HepG2 (cell line): ENCODE results near the gene CTAGE9. TPM values are rescaled to one million over a fixed set of nuclear protein-coding genes. Genes with fewer than 3 reads are reported as not detected.
A peak's percentile ranks its signal among the peaks of the same experiment; 100 is the strongest.

Source experiments
- ATAC-seq: fragments of 200-7000 bp; cut with Tn5 transposase; 3 replicates; pipeline ENCODE4 v1.9.1; 2020; ENCODE audit warnings: mild to moderate bottlenecking, moderate library complexity
- BruUV-seq: library from RNA; stranded (reverse); fragments of 400-500 nt; replicated peaks from 2 replicates; lab custom pipeline; 2021; lab: Mats Ljungman, UMichigan
- CTCF ChIA-PET: fragments of 300-600 bp; formaldehyde crosslinking; extraction: SDS; loops from one replicate; lab custom pipeline; 2021; ENCODE audit warnings: low total read pairs, inconsistent platforms, low intra/inter-chr PET ratio; lab: Yijun Ruan, JAX
- POLR2A ChIA-PET: fragments of 350-600 bp; sonication (Branson Sonifier 250); formaldehyde crosslinking; loops from one replicate; lab custom pipeline; 2020; ENCODE audit warnings: antibody characterized with exemption, inconsistent platforms; lab: Yijun Ruan, JAX
- DNase-seq: peaks from one replicate; pipeline ENCODE4 v3.0.0-alpha.2; 2015; ENCODE audit warnings: low spot score
- FAIRE-seq: peaks from 3 replicates; lab custom pipeline; 2011; peaks lifted over from hg19 to GRCh38; lab: Jason Lieb, UNC
- H2AFZ ChIP-seq: one replicate; pipeline ENCODE4 v1.6.1; 2011; ENCODE audit warnings: low read length, inconsistent platforms
- H3K27ac ChIP-seq: fragments of 300-600 bp; 3 replicates; pipeline ENCODE4 v1.8.0; 2011; ENCODE audit warnings: mixed run types, mild to moderate bottlenecking, mixed read lengths, low read length, inconsistent platforms; ENCODE audit not compliant: insufficient read depth; ENCODE audit errors: extremely low read length
- H3K27me3 ChIP-seq, 2 experiments: fragments of 200-600 bp in 1 of 2; 2 replicates in 1 of 2; 3 replicates in 1 of 2; pipeline versions ENCODE4 v1.6.0 to v1.8.0; 2011; ENCODE audit warnings: low read length in 2 of 2, mild to moderate bottlenecking in 2 of 2, moderate library complexity in 2 of 2, inconsistent platforms in 1 of 2; ENCODE audit not compliant: insufficient read depth in 2 of 2, control insufficient read depth in 1 of 2
- H3K36me3 ChIP-seq, 2 experiments: fragments of 200-600 bp in 1 of 2; replicated peaks in 1 of 2; 2 replicates in 1 of 2; 3 replicates in 1 of 2; pipeline versions ENCODE4 v1.5.1 to v1.8.0; 2011; ENCODE audit warnings: low read length in 2 of 2, inconsistent platforms in 1 of 2; ENCODE audit not compliant: insufficient read depth in 2 of 2, control insufficient read depth in 1 of 2
- H3K4me1 ChIP-seq: 2 replicates; pipeline ENCODE4 v1.5.1; 2012; ENCODE audit warnings: low read length, inconsistent platforms; ENCODE audit not compliant: insufficient read depth
- H3K4me2 ChIP-seq: 2 replicates; pipeline ENCODE4 v1.6.0; 2011; ENCODE audit warnings: low read depth, low read length, inconsistent platforms
- H3K4me3 ChIP-seq, 3 experiments: fragments of 200-600 bp in 1 of 3; sonication (generic), shearing (Covaris generic) in 1 of 3; replicated peaks in 1 of 3; 2 replicates each; pipeline ENCODE4 v1.5.1; 2011 to 2016; ENCODE audit warnings: low read length in 3 of 3, inconsistent platforms in 2 of 3, low read depth in 2 of 3, mild to moderate bottlenecking in 2 of 3, control low read depth in 1 of 3, mixed read lengths in 1 of 3; ENCODE audit not compliant: insufficient read depth in 1 of 3
- H3K79me2 ChIP-seq: one replicate; pipeline ENCODE4 v1.6.1; 2011; ENCODE audit warnings: low read length, inconsistent platforms; ENCODE audit not compliant: insufficient read depth
- H3K9ac ChIP-seq: 2 replicates; pipeline ENCODE4 v1.6.0; 2011; ENCODE audit warnings: mild to moderate bottlenecking, low read depth, low read length, inconsistent platforms; ENCODE audit not compliant: insufficient read depth
- H3K9me3 ChIP-seq: 2 replicates; pipeline ENCODE4 v1.5.1; 2012; ENCODE audit warnings: mild to moderate bottlenecking, low read length
- H4K20me1 ChIP-seq: 2 replicates; pipeline ENCODE4 v1.6.0; 2011; ENCODE audit warnings: inconsistent platforms, mild to moderate bottlenecking, low read length, moderate library complexity; ENCODE audit not compliant: insufficient read depth
- DBP ChIP-seq: sonication (generic); formaldehyde crosslinking; IDR thresholded peaks from 2 replicates; pipeline ENCODE4 v1.4.0; 2020; ENCODE audit warnings: missing genetic modification reagents; ENCODE audit errors: not compliant biosample characterization
- EED ChIP-seq: sonication (generic); formaldehyde crosslinking; IDR thresholded peaks from 2 replicates; pipeline ENCODE4 v1.5.0; 2020; ENCODE audit warnings: mild to moderate bottlenecking, missing genetic modification reagents
- HMG20A ChIP-seq: IDR thresholded peaks from 2 replicates; pipeline ENCODE4 v1.6.1; 2016; ENCODE audit warnings: borderline replicate concordance
- KLF9 ChIP-seq: IDR thresholded peaks from 2 replicates; pipeline ENCODE4 v1.6.1; 2016; ENCODE audit warnings: low read depth
- PBX2 ChIP-seq: IDR thresholded peaks from 2 replicates; pipeline ENCODE4 v1.6.1; 2016; ENCODE audit warnings: control low read depth
- RELA ChIP-seq: sonication (generic); formaldehyde crosslinking; IDR thresholded peaks from 2 replicates; pipeline ENCODE4 v1.4.0; 2020; ENCODE audit warnings: missing genetic modification reagents
- TCF12 ChIP-seq, 2 experiments: fragments of 450-650 bp in 1 of 2; sonication (generic) in 1 of 2; formaldehyde crosslinking in 1 of 2; IDR thresholded peaks; 2 replicates each; pipeline versions ENCODE4 v1.6.1 to v1.8.0; 2017 to 2022; ENCODE audit warnings: antibody characterized with exemption in 1 of 2, mild to moderate bottlenecking in 1 of 2, missing genetic modification reagents in 1 of 2, moderate library complexity in 1 of 2
- XRCC5 ChIP-seq: fragments of 200-400 bp; formaldehyde crosslinking; optimal IDR thresholded peaks from 2 replicates; pipeline ENCODE3; 2017; ENCODE audit warnings: mild to moderate bottlenecking, low read length
- ZFP62 ChIP-seq: sonication (generic); formaldehyde crosslinking; IDR thresholded peaks from 2 replicates; pipeline ENCODE4 v1.4.0; 2020; ENCODE audit warnings: missing genetic modification reagents
- ZIK1 ChIP-seq: sonication (generic); formaldehyde crosslinking; IDR thresholded peaks from 2 replicates; pipeline ENCODE4 v1.5.0; 2020; ENCODE audit warnings: mild to moderate bottlenecking, low read depth, missing genetic modification reagents, borderline replicate concordance
- ZKSCAN5 ChIP-seq: sonication (generic); formaldehyde crosslinking; IDR thresholded peaks from 2 replicates; pipeline ENCODE4 v1.5.1; 2020; ENCODE audit warnings: mild to moderate bottlenecking, missing genetic modification reagents
- ZNF547 ChIP-seq: sonication (generic); formaldehyde crosslinking; IDR thresholded peaks from 2 replicates; pipeline ENCODE4 v1.5.1; 2020; ENCODE audit warnings: mild to moderate bottlenecking, missing genetic modification reagents
- ZNF564 ChIP-seq: sonication (generic); formaldehyde crosslinking; IDR thresholded peaks from 2 replicates; pipeline ENCODE4 v1.8.1; 2023; ENCODE audit warnings: mild to moderate bottlenecking, missing genetic modification reagents
- ZZZ3 ChIP-seq: sonication (generic); formaldehyde crosslinking; IDR thresholded peaks from 2 replicates; pipeline ENCODE4 v1.4.0; 2020; ENCODE audit warnings: missing genetic modification reagents, mild to moderate bottlenecking, borderline replicate concordance
- WGBS: methylation state at CpG from one replicate; pipeline ENCODE4 v1.1.6; 2017; ENCODE audit warnings: low lambda C conversion rate; 5-methylcytosine and 5-hydroxymethylcytosine counted together
- in situ Hi-C: cut with HindIII; loops from 2 replicates; pipeline ENCODE4 v1.10.0; 2017; ENCODE audit warnings: low pct_unique_long_range_greater_than_20kb; ENCODE audit not compliant: extremely low pct_ligation_motif_present
- intact Hi-C: fragments of 100-400 bp; cut with micrococcal nuclease; formaldehyde crosslinking; loops from one replicate; pipeline ENCODE4 v1.10.0; 2022; ENCODE audit not compliant: unreplicated experiment
- polyA plus RNA-seq, 8 experiments: library from polyadenylated mRNA; depleted of rRNA in 3 of 8; stranded (reverse) in 7 of 8; unstranded in 1 of 8; fragments of >200 nt; fragmentation: Illumina TruSeq in 4 of 8; extraction: Trizol in 4 of 8; gene quantifications; 2 replicates each; pipeline versions ENCODE4 v1.2.1 to v1.2.3, GENCODE V29; 2011 to 2016; ENCODE audit warnings: low read depth in 4 of 8, missing spikeins in 1 of 8, mixed read lengths in 1 of 8; ENCODE audit not compliant: insufficient read depth in 1 of 8
- total RNA-seq, 5 experiments: library from RNA; depleted of rRNA; stranded (reverse); fragments of >200 nt; fragmentation: Illumina TruSeq; extraction: Trizol; gene quantifications; 2 replicates each; pipeline ENCODE4 v1.2.3, GENCODE V29; 2016; ENCODE audit warnings: low read depth in 1 of 5

The CTAGE9 gene
- total and polyA plus RNA-seq, 2 of the 13 experiments (the other 11 are each of a cell fraction or from before 2014, with no cell fraction given), result not detected

GRCh38 chr6:131694832-131695426, 15.9 kb downstream of the CTAGE9 start (continued):
- TF ChIP-seq DBP (CRISPR knock-in tag) (no peak), PBX2 (CRISPR knock-in tag) (no peak), TCF12 (IDR thresholded peaks at IDR 0.05) (no peak), TCF12 (CRISPR knock-in tag; IDR thresholded peaks at IDR 0.05) (no peak), ZIK1 (no peak), RELA (no peak), ZNF547 (CRISPR knock-in tag) (no peak), KLF9 (CRISPR knock-in tag) (no peak), HMG20A (CRISPR knock-in tag) (no peak), XRCC5 (peak; percentile 51), ZZZ3 (CRISPR knock-in tag) (no peak)
- TF ChIP-seq, all 625 proteins: peak for 12

GRCh38 chr6:131693384-131693783, 17.4 kb downstream of the CTAGE9 start:
- in situ Hi-C loops (loop anchor here (5.0 to 25.0 kb wide), 2 partner anchors 219 to 519 kb away; no protein-coding TSS in a partner anchor), intact Hi-C loops (loop anchor here (2.0 to 5.0 kb wide), 2 partner anchors 174 to 217 kb away; no protein-coding TSS in a partner anchor)
- H3K4me3 ChIP-seq, result no peak overlapping the region
- no peaks in the 10 kb centered on the region for H3K79me2 ChIP-seq
- POLR2A ChIA-PET, result no interaction called here
- CTCF ChIA-PET, result interaction anchor here (2.6 kb wide), 1 partner anchor 113 kb away, joined by 18 read pairs; the partner anchor contains the start of gene ENPP1
- H3K27me3 ChIP-seq, result no peaks in the 10 kb centered on the region
- no TSS peak for BruUV-seq
- no peak for ATAC-seq
- TF ChIP-seq ZKSCAN5, result no peak
- TF ChIP-seq ZFP62 (CRISPR knock-in tag), result no peak
- TF ChIP-seq EED (CRISPR knock-in tag), result no peak
- no peak for TF ChIP-seq ZNF564 (CRISPR knock-in tag)
- 97% methylated on average over 5 of the region's 5 CpGs for WGBS
- DNase-seq, result no peak
- H3K9me3 ChIP-seq, result no peaks in the 10 kb centered on the region
- no peak overlapping the region for H3K27ac ChIP-seq
- H3K36me3 ChIP-seq, result peaks cover 21 to 59% of the 10 kb centered on the region in 2 experiments
- no peak for FAIRE-seq
- H4K20me1 ChIP-seq, result no peaks in the 10 kb centered on the region
- no peak overlapping the region for H3K4me2 ChIP-seq
- H2AFZ ChIP-seq, result no peak overlapping the region
- H3K9ac ChIP-seq, result no peak overlapping the region
- no peaks in the 10 kb centered on the region for H3K4me1 ChIP-seq
